ENCODE measurements around the gene RPS21.
"Not testable (repeated sequence)": the region's sequence is repeated elsewhere in the genome, so short reads cannot be mapped to it uniquely, and the experiment has no call there.

RPS21 gene

DNA sequence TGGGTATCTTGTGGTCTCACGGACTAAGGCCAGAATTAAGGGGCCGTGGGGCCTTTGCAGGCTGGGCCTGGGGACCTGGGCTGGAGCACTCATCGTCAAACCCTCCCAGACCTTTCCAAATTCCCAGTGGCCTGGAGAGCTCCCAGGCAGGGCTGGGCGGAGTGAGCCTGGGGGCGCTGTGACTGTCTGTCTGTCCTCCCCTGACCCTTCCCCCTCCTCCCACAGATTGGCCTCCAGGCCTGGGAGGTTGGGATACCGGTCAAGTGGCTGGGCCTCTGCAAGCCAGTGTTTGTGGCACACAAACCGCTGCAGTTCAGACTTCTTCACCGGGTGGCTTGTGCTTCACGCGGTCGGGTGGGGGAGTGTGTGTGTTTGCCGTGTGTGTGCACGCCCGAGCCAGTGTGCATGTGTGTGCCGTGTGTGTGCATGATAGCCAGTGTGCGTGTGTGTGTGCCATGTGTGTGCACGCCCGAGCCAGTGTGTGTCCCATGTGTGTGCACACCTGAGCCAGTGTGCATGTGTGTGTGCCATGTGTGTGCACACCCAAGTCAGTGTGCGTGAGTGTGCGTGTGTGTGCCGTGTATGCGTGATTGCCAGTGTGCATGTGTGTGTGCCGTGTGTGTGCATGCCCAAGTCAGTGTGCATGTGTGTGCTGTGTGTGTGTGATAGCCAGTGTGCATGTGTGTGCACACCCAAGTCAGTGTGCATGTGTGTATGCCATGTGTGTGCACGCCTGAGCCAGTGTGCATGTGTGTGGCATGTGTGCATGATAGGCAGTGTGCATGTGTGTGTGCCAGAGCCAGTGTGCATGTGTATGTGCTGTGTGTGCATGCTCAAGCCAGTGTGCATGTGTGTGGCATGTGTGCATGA is 34.2 kb downstream of the RPS21 start:
- H3K4me3 ChIP-seq (ENCODE audit: low read depth, low read length): no peak overlapping the region
- DNase-seq (ENCODE audit: low read depth): no peak
- TF ChIP-seq, protein P1, sequence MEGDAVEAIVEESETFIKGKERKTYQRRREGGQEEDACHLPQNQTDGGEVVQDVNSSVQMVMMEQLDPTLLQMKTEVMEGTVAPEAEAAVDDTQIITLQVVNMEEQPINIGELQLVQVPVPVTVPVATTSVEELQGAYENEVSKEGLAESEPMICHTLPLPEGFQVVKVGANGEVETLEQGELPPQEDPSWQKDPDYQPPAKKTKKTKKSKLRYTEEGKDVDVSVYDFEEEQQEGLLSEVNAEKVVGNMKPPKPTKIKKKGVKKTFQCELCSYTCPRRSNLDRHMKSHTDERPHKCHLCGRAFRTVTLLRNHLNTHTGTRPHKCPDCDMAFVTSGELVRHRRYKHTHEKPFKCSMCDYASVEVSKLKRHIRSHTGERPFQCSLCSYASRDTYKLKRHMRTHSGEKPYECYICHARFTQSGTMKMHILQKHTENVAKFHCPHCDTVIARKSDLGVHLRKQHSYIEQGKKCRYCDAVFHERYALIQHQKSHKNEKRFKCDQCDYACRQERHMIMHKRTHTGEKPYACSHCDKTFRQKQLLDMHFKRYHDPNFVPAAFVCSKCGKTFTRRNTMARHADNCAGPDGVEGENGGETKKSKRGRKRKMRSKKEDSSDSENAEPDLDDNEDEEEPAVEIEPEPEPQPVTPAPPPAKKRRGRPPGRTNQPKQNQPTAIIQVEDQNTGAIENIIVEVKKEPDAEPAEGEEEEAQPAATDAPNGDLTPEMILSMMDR (IDR thresholded peaks at IDR 0.05; ENCODE audit: low read depth, low read length, missing control alignments): no peak

DNA sequence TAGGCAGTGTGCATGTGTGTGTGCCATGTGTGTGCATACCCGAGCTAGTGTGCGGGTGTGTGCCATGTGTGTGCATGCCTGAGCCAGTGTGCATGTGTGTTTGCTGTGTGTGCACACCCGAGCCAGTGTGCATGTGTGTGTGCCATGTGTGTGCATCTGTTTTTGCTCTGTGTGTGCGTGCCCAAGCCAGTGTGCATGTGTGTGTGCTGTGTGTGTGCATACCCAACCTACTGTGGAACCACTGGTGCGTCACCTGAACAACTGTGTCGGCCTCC is 34.8 kb downstream of the RPS21 start:
- DNase-seq (ENCODE audit: low read depth): no peak
- TF ChIP-seq, protein P1 (IDR thresholded peaks at IDR 0.05; ENCODE audit: low read depth, low read length, missing control alignments): no peak
- no peak overlapping the region for H3K4me3 ChIP-seq (ENCODE audit: low read depth, low read length)

DNA sequence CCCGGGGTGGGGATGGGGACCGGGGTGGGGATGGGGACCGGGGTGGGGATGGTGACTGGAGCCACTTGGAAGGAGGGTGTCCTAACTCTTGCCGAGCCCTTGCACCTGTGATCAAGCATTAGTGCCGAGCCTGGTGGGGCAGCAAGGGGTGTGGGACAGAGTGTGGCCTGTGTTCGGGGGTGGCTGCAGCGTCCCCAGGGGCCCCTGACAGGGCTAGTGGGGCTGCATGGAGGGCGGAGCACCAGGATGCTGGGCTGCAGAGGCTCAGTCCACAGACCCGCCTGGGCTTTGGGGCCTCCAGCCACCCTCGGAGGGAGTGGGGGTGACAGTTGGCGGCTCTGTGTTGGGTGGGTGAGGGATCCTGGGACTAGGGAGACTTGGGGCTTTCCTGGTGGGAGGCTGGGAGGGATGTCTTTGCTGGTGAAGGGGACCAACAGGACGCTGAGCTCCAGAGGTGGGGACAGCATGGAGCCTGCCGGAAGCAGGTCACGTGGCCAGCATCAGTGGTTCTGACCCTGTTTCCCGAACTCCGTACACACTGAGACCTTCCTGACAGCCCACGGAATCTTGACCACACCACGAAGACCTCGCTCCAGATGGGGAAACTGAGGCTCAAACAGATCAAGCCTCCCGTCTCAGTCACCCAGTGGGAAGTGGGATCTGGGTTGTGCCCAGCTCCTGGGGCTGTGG is 35.9 kb downstream of the RPS21 start:
- TF ChIP-seq, protein P1 (IDR thresholded peaks at IDR 0.05; ENCODE audit: low read depth, low read length, missing control alignments): no peak
- no peak overlapping the region for H3K4me3 ChIP-seq (ENCODE audit: low read depth, low read length)
- no peak for DNase-seq (ENCODE audit: low read depth)

DNA sequence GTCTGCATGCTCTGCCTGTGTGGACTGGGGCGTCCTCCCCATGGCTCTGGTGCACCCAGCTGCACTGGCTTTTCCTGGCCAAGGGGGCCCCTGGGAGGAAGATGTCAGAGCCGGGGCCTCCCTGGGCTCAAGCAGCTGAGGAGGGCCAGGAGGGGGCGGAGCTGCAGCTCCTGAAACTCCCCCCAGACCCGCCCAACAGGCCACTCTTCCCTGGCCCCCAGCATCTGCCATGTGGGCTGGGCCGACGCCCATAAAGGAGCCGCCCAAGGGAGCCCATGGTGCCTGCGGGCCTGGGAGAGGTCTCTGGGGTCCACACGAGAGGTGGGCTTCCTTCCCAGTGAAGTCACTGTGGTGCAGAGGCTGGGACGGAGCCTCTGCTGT is 36.4 kb downstream of the RPS21 start:
- TF ChIP-seq, protein P1 (IDR thresholded peaks at IDR 0.05; ENCODE audit: low read depth, low read length, missing control alignments): no peak
- no peak for DNase-seq (ENCODE audit: low read depth)
- no peak overlapping the region for H3K4me3 ChIP-seq (ENCODE audit: low read depth, low read length)

DNA sequence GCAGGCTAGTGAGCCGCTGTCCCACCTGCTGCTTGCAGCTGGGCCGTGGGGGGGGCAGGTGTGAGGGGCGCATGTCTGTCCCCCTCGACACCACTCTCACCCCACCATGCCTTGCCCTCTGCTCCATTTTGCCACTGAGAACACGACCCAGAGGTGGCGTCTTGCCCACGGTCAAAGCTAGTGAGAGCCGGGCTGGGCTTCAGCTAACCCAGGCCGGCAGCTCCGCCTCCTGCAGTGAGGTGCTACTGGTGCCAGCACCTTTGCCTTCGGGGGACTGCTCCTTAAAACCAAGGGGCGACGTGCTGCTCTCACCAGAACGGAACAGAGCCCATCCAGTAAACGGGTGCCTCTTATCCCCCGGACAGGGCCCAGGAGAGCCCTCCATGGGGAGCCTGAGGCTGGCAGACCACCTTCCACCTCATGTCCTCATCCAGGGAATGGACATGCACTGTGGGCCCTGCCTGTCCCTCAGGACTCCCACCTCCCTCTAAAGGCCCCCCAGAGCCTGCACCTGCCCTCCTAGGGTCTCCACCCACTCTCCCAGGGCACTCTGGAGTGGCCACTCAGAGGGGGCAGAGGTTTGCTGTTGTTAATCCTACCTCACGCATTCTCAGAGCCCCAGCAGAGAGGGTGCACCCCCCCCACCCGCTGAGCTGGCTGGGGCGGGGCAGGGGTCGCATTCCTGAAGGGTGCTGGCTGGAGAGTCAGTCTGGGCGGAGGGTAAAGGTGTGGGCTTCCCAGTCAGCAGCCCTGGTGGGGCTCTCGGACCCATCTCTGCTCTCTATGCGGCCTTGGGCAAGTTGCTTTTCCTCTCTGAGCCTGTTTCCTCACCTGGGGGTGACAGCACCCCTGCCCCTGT is 37.6 kb downstream of the RPS21 start:
- DNase-seq (ENCODE audit: low read depth): no peak
- TF ChIP-seq, protein P1 (IDR thresholded peaks at IDR 0.05; ENCODE audit: low read depth, low read length, missing control alignments): no peak
- no peak overlapping the region for H3K4me3 ChIP-seq (ENCODE audit: low read depth, low read length)

DNA sequence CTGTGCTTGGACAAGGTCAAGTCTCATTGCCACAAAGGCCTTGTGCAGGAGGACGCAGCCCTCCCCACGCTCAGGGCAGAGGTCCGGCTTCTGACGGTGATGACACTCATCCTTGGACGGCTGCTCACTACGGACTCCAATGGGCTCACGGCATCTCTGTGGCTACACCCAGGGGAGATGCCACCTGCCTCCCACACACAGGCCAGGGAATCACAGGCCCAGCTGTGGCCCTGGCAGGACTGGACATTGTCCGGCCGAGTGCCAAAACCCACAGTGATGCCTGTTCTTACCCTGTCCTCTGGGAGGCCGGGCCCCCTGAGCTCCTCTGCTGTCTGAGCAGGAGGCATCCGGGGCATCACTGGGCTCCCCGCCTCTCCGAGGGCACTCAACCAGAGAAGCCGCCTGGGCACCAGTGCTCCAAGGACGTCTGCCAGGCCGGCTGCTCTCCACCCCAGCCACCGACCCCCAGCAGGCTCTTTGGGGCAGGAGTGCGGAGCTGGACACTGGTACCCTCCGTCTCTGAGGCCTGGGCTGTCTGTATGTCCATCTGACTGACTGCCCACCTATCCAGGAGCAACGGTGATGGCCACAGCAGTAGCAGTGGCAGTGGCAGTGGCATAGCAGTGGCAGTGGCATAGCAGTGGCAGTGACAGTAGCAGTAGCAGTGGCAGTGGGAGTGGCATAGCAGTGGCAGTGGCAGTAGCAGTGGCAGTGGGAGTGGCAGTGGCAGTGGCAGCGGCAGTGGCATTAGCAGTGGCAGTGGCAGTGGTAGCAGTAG is 38.6 kb downstream of the RPS21 start:
- TF ChIP-seq, protein P1 (IDR thresholded peaks at IDR 0.05; ENCODE audit: low read depth, low read length, missing control alignments): no peak
- H3K4me3 ChIP-seq (ENCODE audit: low read depth, low read length): no peak overlapping the region
- DNase-seq (ENCODE audit: low read depth): no peak

DNA sequence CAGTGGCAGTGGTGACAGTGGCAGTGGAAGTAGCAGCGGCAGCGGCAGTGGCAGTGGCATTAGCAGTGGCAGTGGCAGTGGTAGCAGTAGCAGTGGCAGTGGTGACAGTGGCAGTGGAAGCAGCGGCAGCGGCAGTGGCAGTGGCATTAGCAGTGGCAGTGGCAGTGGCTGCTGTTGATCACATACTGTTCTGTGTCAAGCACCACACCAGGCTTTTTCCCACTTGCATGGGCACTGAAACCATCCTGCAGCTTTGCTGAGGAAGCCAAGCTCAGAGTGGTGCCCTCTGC is 39.1 kb downstream of the RPS21 start:
- DNase-seq (ENCODE audit: low read depth); H3K4me3 ChIP-seq (ENCODE audit: low read depth, low read length): not testable (repeated sequence)

Data from GM12864 (cell line).